Prostate gland (tissue), 2 donors: ENCODE data around the gene ADAM15.

ENCODE experiments used
- CTCF ChIP-seq, 4 experiments: fragments of 200-600 bp in 2 of 4; fragments of 450-650 bp in 2 of 4; sonication (generic) in 2 of 4; IDR thresholded peaks; 1 replicate in 3 of 4; 2 replicates in 1 of 4; pipeline ENCODE4 v1.5.1; 2016 to 2019; ENCODE audit warnings: antibody characterized with exemption in 4 of 4, mild to moderate bottlenecking in 2 of 4, moderate library complexity in 2 of 4
- POLR2A ChIP-seq: fragments of 450-650 bp; IDR thresholded peaks from one replicate; pipeline ENCODE4 v1.6.1; 2016; ENCODE audit warnings: antibody characterized with exemption, mild to moderate bottlenecking

GRCh38 chr1:155044365-155044764 lies 6.8 kb upstream of the ADAM15 start:
- TF ChIP-seq CTCF (IDR thresholded peaks at IDR 0.05) (no peak), POLR2A (no peak)
